RWPE2 (cell line): ENCODE measurements around the gene LRMDA.
"Not testable (repeated sequence)": the region's sequence is repeated elsewhere in the genome, so short reads cannot be mapped to it uniquely, and the experiment has no call there.

Source experiments
- ATAC-seq: fragments of 200-7000 bp; cut with Tn5 transposase; 3 replicates; pipeline ENCODE4 v1.9.1; 2021; ENCODE audit warnings: low read depth
- DNase-seq: peaks from one replicate; pipeline ENCODE4 v3.0.0-alpha.2; 2020; ENCODE audit warnings: low spot score
- H3K27ac ChIP-seq: fragments of 450-650 bp; 2 replicates; pipeline ENCODE4 v1.5.1; 2017; ENCODE audit warnings: mild to moderate bottlenecking; ENCODE audit not compliant: poor library complexity, severe bottlenecking
- H3K27me3 ChIP-seq: fragments of 250-450 bp; sonication (Bioruptor Pico); 2 replicates; pipeline ENCODE4 v1.5.1; 2021; ENCODE audit warnings: mild to moderate bottlenecking, moderate library complexity; ENCODE audit not compliant: insufficient read depth, poor library complexity, severe bottlenecking
- H3K36me3 ChIP-seq: fragments of 250-450 bp; sonication (Bioruptor Pico); 2 replicates; pipeline ENCODE4 v1.5.1; 2020; ENCODE audit warnings: low read depth, mild to moderate bottlenecking, moderate library complexity
- H3K4me1 ChIP-seq: fragments of 250-450 bp; sonication (Bioruptor Pico); 2 replicates; pipeline ENCODE4 v1.5.1; 2021; ENCODE audit warnings: mild to moderate bottlenecking, moderate library complexity; ENCODE audit not compliant: insufficient read depth, poor library complexity, severe bottlenecking
- H3K4me3 ChIP-seq: fragments of 250-450 bp; sonication (Bioruptor Pico); 2 replicates; pipeline ENCODE4 v1.5.1; 2021; ENCODE audit warnings: mild to moderate bottlenecking, moderate library complexity; ENCODE audit not compliant: severe bottlenecking
- H3K9me3 ChIP-seq: fragments of 250-450 bp; sonication (Bioruptor Pico); 2 replicates; pipeline ENCODE4 v1.5.1; 2021; ENCODE audit warnings: mild to moderate bottlenecking, moderate library complexity; ENCODE audit not compliant: severe bottlenecking
- TF ChIP-seq, protein P1 (sequence below): fragments of 450-650 bp; IDR thresholded peaks from one replicate; pipeline ENCODE4 v1.5.1; 2017; ENCODE audit warnings: mild to moderate bottlenecking, moderate library complexity; ENCODE audit not compliant: poor library complexity, severe bottlenecking

Gene LRMDA

DNA sequence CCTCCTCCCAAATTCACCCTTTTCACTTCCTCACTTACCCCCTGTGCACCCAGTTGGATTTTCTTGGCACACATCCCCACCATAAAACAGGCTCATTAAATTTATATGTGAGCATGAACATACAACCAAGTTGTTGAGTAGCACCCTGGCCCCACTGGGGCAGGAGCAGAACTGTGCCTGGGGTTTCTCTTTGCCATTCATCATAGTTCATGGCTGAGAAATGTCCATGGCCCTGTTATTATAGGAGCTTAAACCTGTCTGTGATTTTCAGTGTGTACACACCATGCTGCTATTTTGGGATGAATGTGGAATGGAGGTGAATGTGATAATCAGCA is 618.8 kb downstream of the LRMDA start:
- ATAC-seq (no peak), DNase-seq (no peak)

DNA sequence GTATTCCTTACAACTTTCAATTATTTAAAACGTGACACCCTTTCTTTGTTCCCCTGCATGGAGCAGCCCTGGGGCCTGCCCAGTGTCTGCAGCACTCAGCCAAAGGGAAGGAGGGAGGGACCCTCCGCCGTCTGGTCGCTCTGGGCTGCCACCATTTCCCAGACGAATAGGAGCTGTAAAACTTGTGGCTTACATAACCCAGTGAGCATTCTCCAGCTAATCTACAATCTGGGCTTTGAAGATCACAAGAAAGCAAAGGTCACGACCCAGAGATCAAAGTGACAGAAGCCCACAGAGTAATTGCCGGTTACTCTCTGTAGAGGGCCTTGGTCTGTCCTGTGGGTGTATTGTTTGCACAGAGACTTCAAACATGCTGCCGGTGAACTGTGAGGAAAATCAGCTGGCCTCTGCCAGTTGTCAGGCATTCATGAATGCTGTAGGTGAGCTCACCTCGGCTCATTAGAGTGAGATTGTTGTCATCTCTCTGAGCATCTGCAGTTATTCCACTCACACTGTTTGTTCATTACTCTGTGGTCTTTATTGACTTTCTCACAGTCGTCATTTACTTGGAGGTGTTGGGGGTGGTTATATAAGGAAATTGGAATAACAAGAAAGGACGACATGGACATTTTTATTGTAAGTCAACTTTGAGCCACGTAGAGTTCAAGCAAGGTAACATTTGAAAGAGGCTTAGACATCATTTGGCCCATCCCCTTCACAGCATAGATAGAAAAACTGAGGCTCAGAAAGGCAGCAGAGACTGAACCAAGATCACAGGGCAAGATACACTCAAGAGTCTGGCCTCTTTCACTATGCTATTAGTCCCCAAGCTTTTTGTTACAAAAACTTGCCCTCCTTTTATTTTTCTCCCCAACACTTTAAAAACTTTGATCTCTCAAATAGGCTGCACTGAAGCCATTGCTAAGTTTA is 619.8 kb downstream of the LRMDA start:
- Histone ChIP-seq H3K36me3 (no peaks in the 10 kb centered on the region), H3K27me3 (no peaks in the 10 kb centered on the region), H3K4me3 (no peak overlapping the region), H3K27ac (no peak overlapping the region), H3K4me1 (no peaks in the 10 kb centered on the region), H3K9me3 (no peaks in the 10 kb centered on the region)
- TF ChIP-seq, protein P1, sequence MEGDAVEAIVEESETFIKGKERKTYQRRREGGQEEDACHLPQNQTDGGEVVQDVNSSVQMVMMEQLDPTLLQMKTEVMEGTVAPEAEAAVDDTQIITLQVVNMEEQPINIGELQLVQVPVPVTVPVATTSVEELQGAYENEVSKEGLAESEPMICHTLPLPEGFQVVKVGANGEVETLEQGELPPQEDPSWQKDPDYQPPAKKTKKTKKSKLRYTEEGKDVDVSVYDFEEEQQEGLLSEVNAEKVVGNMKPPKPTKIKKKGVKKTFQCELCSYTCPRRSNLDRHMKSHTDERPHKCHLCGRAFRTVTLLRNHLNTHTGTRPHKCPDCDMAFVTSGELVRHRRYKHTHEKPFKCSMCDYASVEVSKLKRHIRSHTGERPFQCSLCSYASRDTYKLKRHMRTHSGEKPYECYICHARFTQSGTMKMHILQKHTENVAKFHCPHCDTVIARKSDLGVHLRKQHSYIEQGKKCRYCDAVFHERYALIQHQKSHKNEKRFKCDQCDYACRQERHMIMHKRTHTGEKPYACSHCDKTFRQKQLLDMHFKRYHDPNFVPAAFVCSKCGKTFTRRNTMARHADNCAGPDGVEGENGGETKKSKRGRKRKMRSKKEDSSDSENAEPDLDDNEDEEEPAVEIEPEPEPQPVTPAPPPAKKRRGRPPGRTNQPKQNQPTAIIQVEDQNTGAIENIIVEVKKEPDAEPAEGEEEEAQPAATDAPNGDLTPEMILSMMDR, result no peak
- DNase-seq, result no peak
- no peak for ATAC-seq

More for the DNA sequence above, 618.8 kb downstream of the LRMDA start:
- TF ChIP-seq, protein P1, result no peak
- no peak overlapping the region for H3K27ac ChIP-seq
- H3K27me3 ChIP-seq, result no peaks in the 10 kb centered on the region
- no peaks in the 10 kb centered on the region for H3K9me3 ChIP-seq
- no peaks in the 10 kb centered on the region for H3K36me3 ChIP-seq
- no peak overlapping the region for H3K4me3 ChIP-seq
- no peaks in the 10 kb centered on the region for H3K4me1 ChIP-seq

DNA sequence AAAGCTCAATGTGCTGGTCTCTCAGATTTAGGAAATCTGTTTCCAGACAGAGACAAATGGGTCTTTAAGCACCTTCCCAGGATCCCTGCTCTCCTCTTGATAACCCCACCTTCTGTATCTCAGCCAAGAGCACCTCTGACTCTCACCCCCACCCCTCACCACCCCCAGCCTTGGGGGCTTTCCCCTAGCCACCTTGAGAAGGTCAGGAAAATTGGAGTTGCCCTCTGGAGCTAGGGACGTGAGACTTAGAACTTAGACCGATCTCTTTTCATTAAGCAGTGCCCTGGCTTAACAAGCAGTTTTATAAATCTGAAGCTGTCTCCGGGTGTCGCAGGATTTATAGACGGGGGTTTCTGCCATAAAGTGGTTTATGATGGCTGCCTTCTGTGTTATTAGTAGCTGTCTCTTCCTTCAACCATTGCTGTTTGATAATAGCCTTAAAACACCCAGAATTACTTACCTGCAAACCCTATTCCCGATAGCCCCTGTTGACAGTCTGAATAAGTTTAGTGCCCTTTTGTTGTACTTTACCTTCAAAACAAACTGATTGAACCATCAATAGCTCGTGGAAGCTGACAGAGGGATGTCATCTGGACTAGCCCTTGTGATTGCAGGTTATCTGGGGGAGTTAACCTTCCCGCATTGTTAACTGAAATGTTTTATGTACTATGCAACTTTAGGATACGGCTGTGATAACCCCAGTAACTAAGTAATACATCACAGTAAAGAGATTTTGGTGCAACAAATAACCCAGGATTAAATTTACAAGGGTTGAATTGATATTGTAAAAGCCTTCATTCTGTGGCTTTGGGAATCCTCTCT is 621.5 kb downstream of the LRMDA start:
- H3K4me3 ChIP-seq, result no peak overlapping the region
- H3K27ac ChIP-seq, result no peak overlapping the region
- no peaks in the 10 kb centered on the region for H3K27me3 ChIP-seq
- no peaks in the 10 kb centered on the region for H3K9me3 ChIP-seq
- ATAC-seq (no peak), DNase-seq (no peak)
- H3K4me1 ChIP-seq, result no peaks in the 10 kb centered on the region
- TF ChIP-seq, protein P1, result no peak
- H3K36me3 ChIP-seq, result no peaks in the 10 kb centered on the region

DNA sequence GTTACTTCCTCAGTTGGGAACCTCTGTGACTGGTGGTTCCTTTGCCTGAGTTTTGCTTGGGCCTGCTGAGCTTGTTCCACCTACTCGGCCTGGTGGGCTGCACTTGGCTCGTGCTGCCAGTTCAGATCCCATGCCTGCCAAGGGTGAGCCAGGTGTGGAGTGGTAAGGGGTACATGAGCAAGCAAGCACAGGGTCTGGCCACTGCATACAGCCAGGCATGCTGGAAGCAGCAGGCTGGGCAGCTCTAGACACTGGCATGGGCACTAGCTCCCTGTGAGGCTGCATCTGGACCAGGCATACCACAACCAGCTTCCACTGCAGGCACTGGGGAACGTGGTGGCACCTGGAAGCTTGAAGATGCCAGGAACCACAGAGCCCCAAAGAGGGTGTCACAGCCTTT is 624.0 kb downstream of the LRMDA start:
- no peaks in the 10 kb centered on the region for H3K36me3 ChIP-seq
- H3K27ac ChIP-seq, result no peak overlapping the region
- no peaks in the 10 kb centered on the region for H3K4me1 ChIP-seq
- no peaks in the 10 kb centered on the region for H3K9me3 ChIP-seq
- H3K4me3 ChIP-seq, result no peak overlapping the region
- ATAC-seq, result no peak
- no peak for DNase-seq
- TF ChIP-seq, protein P1, result no peak
- no peaks in the 10 kb centered on the region for H3K27me3 ChIP-seq

DNA sequence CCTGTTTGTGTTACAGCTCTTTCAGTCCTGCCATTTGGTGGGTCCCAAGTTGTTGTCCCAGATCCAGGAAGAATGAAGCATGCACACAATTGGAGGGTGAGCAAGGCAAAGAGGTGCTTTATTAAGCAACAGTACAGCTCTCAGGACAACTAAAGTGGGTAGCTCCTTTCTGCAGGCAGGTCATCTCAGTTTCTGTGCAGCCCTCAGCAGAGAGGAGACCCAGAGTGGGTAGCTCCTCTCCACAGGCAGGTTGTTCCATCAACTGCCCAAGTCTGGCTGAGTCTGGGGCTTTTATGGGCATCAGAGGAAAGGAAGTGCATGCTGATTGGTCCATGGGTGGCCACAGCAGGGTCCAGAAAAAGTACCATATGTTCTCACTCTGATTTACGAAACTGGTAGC is 624.5 kb downstream of the LRMDA start:
- ATAC-seq, result no peak
- Histone ChIP-seq H3K9me3 (no peaks in the 10 kb centered on the region), H3K27me3 (no peaks in the 10 kb centered on the region), H3K4me1 (no peaks in the 10 kb centered on the region), H3K4me3 (no peak overlapping the region), H3K36me3 (no peaks in the 10 kb centered on the region), H3K27ac (no peak overlapping the region)
- TF ChIP-seq, protein P1, result no peak
- no peak for DNase-seq

DNA sequence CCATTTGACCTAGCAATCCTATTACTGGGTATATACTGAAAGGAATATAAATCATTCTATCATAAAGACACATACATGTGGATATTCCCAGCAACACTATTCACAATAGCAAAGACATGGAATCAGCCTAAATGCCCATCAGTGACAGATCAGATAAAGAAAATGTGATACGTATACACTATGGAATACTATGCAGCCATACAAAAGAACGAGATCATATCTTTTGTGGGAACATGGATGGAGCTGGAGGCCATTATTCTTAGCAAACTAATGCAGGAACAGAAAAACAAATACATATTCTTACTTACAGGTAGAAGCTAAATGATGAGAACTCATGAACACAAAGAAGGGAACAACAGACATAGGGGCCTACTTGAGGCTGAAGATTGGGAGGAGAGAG is 629.6 kb downstream of the LRMDA start:
- not testable (repeated sequence) for H3K36me3 ChIP-seq, H3K27ac ChIP-seq, DNase-seq, H3K9me3 ChIP-seq, H3K27me3 ChIP-seq, H3K4me1 ChIP-seq, H3K4me3 ChIP-seq, ATAC-seq
